Limb (tissue), 2 donors: ENCODE data around the gene CS.
"Not testable (repeated sequence)": the region's sequence is repeated elsewhere in the genome, so short reads cannot be mapped to it uniquely, and the experiment has no call there.

ENCODE experiments used
- DNase-seq, 2 donors: peaks; one replicate each; pipeline ENCODE4 v3.0.0-alpha.2; 2016; ENCODE audit errors: extremely low spot score in 2 of 2

The CS gene

GRCh38 chr12:56299853-56300643 lies at the start of gene CS:
Gene CS (minus strand): TSS chr12:56300330. CDS start chr12:56300201, 129 bp downstream.
- peak; percentile 98 to 99 for DNase-seq

GRCh38 chr12:56348776-56349175 lies 48.6 kb upstream of the CS start:
- DNase-seq = no peak

- DNase-seq = not testable (repeated sequence)
These were observed 47.1 kb upstream of the CS start for GRCh38 chr12:56347255-56347654.

GRCh38 chr12:56346675-56347074 lies 46.5 kb upstream of the CS start:
- no peak for DNase-seq

- DNase-seq = not testable (repeated sequence)
These were observed 42.2 kb upstream of the CS start for GRCh38 chr12:56342290-56342689.

- no peak for DNase-seq
These were observed 41.5 kb upstream of the CS start for GRCh38 chr12:56341616-56342015.

- DNase-seq = no peak
These were observed 39.0 kb upstream of the CS start for GRCh38 chr12:56339158-56339422.

- DNase-seq = no peak
These were observed 38.4 kb upstream of the CS start, which contains the start of gene IL23A for GRCh38 chr12:56338308-56339157. Gene IL23A (plus strand): TSS chr12:56338884. CDS start chr12:56339045, 161 bp downstream.

- DNase-seq = no peak
These were observed 37.7 kb upstream of the CS start for GRCh38 chr12:56337753-56338251.

- DNase-seq = no peak
These were observed 36.4 kb upstream of the CS start for GRCh38 chr12:56336361-56337167.

GRCh38 chr12:56335527-56335926 lies 35.4 kb upstream of the CS start:
- not testable (repeated sequence) for DNase-seq

GRCh38 chr12:56334490-56334793 lies 34.3 kb upstream of the CS start:
- no peak for DNase-seq

GRCh38 chr12:56333679-56334489 lies 33.8 kb upstream of the CS start, which contains the start of gene PAN2:
Gene PAN2 (minus strand): TSS chr12:56334000. CDS start chr12:56333094, 906 bp downstream.
- peak; percentile 95 to 96 for DNase-seq

GRCh38 chr12:56333197-56333678 lies 33.1 kb upstream of the CS start:
- DNase-seq = no peak

GRCh38 chr12:56332512-56333196 lies 32.5 kb upstream of the CS start:
- DNase-seq = no peak

GRCh38 chr12:56330936-56331490 lies 30.9 kb upstream of the CS start:
- DNase-seq = no peak

- DNase-seq = no peak
These were observed 26.4 kb upstream of the CS start for GRCh38 chr12:56326533-56326932.

GRCh38 chr12:56326126-56326525 lies 26.0 kb upstream of the CS start:
- no peak for DNase-seq

GRCh38 chr12:56324206-56324605 lies 24.1 kb upstream of the CS start:
- DNase-seq = no peak

- DNase-seq = not testable (repeated sequence)
These were observed 21.5 kb upstream of the CS start for GRCh38 chr12:56321610-56322009.
